NCI-H1105 treated with DMSO at 0.1 percent for 48 hours (cell line): ENCODE data around the gene FBXO8.
"Not testable (repeated sequence)": the region's sequence is repeated elsewhere in the genome, so short reads cannot be mapped to it uniquely, and the experiment has no call there.

ENCODE experiments used
- DNase-seq: peaks from one replicate; lab custom pipeline; 2025; lab: John Stamatoyannopoulos, UW

The FBXO8 gene, protein sequence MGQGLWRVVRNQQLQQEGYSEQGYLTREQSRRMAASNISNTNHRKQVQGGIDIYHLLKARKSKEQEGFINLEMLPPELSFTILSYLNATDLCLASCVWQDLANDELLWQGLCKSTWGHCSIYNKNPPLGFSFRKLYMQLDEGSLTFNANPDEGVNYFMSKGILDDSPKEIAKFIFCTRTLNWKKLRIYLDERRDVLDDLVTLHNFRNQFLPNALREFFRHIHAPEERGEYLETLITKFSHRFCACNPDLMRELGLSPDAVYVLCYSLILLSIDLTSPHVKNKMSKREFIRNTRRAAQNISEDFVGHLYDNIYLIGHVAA

GRCh38 chr4:174283507-174284471, at the start of gene FBXO8, which contains the start of gene CEP44:
Gene FBXO8, minus strand, starts transcription at chr4:174283667. Its CDS starts 20,575 bp downstream, at chr4:174263092.
Gene CEP44, plus strand, starts transcription at chr4:174283911. Its CDS starts 15,211 bp downstream, at chr4:174299122.
- peak; percentile 80 for DNase-seq

DNA sequence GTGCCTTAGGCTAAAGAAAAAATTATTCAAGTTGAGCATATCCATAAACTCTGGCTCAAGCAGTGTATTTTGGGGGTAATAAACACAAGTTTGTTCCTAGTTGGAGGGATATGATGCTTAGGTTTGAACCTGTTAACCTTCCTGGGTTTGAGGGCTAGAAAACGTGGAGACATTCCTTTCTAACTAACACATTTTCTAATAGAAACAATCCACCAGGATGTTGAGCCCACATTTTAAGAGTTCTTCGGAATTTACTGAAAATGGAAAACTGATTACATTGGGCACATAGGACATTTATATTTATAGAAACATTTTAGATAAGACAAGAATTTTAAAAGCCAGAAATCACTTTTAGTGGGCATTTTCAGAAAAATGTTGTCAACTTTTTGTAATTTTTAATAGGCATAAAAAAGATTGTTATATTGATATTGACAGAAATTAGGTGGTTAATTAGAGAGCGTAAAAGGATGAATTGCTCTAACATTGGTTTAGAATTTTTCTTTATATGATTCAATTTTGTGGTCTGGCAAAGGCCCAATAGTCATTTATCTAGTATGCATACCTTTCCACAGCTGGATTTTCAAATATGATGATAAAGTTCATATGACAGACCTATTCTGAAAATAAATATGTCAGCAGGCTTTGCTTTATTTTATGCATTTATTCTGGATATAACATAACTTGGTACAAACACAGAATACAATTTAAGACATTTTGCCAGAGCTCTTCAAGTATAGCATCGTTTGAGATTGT, 49.5 kb upstream of the FBXO8 start:
- DNase-seq: no peak

GRCh38 chr4:174324725-174325124, 41.3 kb upstream of the FBXO8 start:
- no peak for DNase-seq

DNA sequence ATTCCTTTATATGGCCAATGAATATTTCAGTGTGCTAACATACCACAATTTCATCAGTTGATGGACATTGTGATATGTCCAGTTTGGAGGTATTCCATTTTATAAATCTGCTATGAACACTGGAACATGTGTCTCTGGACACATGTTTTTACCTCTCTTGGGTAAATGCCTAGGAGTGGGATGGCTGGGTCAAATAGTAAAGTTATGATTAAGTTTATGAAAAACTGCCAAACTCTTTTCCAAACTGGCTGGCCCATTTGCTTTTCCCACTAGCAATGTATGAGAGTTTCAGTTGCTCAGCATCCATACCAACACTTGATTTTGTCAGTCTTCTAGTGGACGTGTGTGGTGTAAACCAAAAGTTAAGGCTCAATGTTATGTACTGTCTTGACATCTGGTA, 40.8 kb upstream of the FBXO8 start:
- DNase-seq: no peak

- DNase-seq: no peak
Measured at GRCh38 chr4:174320494-174321199, 37.2 kb upstream of the FBXO8 start.

GRCh38 chr4:174318829-174319764, 35.6 kb upstream of the FBXO8 start:
- peak; percentile 25 for DNase-seq

DNA sequence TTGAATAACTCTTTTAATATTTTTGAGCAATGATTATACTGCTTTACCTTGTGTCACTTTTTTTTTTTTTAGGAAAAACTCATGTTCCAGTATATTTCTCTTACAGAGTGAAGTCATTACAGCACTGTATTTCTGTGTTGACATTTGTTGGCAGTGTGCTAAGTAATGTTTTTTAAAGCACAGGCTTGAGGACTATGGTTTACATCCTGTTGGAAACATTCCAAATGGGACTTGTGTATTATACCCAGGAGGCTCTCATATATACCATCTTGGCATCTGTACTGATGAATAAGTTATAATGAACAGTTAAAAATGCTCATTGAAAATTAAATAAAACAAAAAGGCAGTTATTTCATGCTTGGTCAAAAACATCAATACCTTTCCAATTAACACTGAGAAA, 34.1 kb upstream of the FBXO8 start:
- peak; percentile 45 for DNase-seq

GRCh38 chr4:174316954-174317353, 33.5 kb upstream of the FBXO8 start:
- DNase-seq: no peak

- no peak for DNase-seq
Measured at GRCh38 chr4:174316546-174316945, 33.1 kb upstream of the FBXO8 start.

GRCh38 chr4:174314770-174315169, 31.3 kb upstream of the FBXO8 start:
- no peak for DNase-seq

DNA sequence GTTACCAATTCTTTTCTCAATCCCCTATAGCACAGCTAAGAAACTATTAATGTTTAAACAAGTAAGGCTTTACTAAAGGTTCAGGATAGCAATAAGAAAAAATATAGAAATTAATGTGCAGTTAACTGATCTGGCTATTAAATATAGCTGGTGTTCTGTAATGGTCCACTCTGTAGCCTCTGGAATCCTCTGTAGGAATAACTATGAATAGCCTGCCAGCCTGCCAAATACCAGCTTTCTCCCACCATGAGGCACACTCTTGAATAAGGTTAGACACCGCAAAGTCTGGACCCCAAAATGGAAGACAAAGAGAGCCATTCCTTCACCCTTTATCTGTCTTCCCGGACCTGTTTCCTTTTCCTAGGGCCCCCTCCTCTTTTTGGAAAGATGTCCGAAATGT, 30.8 kb upstream of the FBXO8 start:
- DNase-seq: no peak

DNA sequence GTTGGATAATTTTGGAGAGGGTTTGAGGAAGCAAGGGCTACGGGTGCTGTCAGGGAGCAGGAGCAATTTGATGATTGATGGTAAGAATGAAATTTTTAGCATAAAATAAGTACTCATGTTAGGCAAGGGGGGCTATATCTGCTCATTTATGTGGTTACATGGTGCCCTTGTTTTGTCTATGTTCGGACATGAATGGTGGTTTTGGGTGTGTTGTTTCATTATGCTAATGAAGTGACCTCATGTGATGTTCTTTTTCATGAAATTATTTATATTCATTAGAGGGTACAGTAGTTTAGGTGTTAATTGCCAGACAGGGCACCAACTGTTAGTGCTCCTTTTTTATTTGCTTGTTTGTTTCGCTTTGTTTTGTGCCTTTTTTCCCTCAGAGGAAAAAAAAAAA, 29.5 kb upstream of the FBXO8 start:
- DNase-seq: no peak

DNA sequence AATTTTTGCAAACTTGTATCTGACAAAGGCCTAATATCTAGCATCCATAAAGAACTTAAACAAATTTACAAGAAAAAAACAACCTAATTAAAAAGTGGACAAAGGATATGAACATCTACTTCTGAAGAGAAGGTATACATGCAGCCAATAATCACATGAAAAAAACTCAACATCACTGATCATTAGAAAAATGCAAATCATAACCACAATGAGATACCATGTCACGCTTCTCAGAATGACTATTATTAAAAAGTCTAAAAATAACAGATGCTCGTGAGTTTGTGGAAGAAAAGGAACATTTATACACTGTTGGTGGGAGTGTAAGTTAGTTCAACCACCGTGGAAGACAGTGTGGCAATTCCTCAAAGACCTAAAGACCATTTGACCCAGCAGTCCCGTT, 24.2 kb upstream of the FBXO8 start:
- DNase-seq: no peak

GRCh38 chr4:174305961-174306360, 22.5 kb upstream of the FBXO8 start:
- DNase-seq: no peak

DNA sequence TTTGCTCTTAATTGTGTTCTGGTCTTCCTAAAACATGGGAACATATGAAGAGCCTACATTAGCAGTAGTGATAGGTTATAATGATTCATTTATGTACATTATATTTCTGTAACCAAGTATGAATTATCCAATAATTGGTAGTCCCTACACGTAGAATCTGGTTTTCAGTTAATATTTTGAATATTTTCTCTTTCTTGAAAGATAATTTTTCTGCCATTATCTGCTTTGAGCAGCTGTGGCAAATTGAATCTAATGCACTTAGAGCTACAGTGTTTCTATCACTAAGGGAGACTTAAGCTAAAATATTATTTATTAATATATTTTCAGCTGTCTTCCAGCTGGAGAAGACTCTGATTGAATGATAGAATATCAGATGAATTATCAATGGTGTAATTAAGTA, 21.2 kb upstream of the FBXO8 start:
- no peak for DNase-seq

- no peak for DNase-seq
Measured at GRCh38 chr4:174303687-174304086, 20.2 kb upstream of the FBXO8 start.

GRCh38 chr4:174295142-174295541, 11.7 kb upstream of the FBXO8 start:
- not testable (repeated sequence) for DNase-seq

DNA sequence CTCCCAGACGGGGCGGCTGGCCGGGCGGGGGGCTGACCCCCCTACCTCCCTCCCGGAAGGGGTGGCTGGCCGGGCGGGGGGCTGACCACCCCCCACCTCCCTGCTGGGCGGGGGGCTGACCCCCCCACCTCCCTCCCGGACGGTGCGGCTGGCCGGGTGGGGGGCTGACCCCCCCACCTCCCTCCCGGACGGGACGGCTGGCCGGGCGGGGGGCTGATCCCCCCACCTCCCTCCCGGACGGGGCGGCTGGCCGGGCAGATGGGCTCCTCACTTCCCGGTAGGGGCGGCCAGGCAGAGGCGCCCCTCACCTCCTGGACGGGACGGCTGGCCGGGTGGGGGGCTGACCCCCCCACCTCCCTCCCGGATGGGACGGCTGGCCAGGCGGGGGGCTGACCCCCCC, 11.2 kb upstream of the FBXO8 start:
- DNase-seq: not testable (repeated sequence)

- no peak for DNase-seq
Measured at GRCh38 chr4:174292473-174292872, 9.0 kb upstream of the FBXO8 start.

DNA sequence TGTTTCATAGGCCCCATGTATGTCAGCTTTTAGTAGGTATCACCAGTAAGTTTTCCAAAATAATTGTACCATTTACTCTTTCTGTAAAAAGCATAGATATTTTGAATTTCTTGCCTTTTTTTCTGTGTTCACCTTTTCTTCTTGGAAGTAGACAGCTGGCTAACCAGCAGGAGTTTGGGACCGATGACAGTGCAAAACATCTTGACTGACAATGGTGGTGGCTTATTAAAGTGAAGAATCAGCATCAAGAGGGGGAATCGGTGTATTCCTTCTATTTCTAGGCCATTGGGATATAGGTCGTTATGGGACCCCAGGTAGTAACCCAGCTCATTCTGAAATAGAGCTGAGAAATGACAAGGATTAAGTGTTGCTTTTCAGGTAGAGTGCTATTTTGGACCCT, 3.4 kb upstream of the FBXO8 start:
- DNase-seq: no peak
